GM12878 (cell line): Measurements from ENCODE around the gene INAFM1. TPM values are rescaled to one million over a fixed set of nuclear protein-coding genes. Genes with fewer than 3 reads are reported as not detected.

ENCODE experiments used
- ATAC-seq: fragments of 200-7000 bp; cut with Tn5 transposase; 3 replicates; pipeline ENCODE4 v1.9.1; 2020; ENCODE audit warnings: mild to moderate bottlenecking, moderate library complexity
- BruUV-seq: library from RNA; stranded (reverse); fragments of 400-500 nt; replicated peaks from 2 replicates; lab custom pipeline; 2021; lab: Mats Ljungman, UMichigan
- CTCF ChIA-PET: fragments of 300-600 bp; sonication (Branson Sonifier 250); formaldehyde crosslinking; extraction: SDS; loops from one replicate; lab custom pipeline; 2021; ENCODE audit warnings: inconsistent platforms; lab: Yijun Ruan, JAX
- POLR2A ChIA-PET: fragments of 350-600 bp; formaldehyde crosslinking; extraction: SDS; loops from one replicate; lab custom pipeline; 2021; ENCODE audit warnings: inconsistent platforms; lab: Charles Lee
- RAD21 ChIA-PET: fragments of 300-600 bp; sonication (Branson Sonifier 250); formaldehyde crosslinking; loops from one replicate; lab custom pipeline; 2023; ENCODE audit warnings: antibody characterized with exemption; ENCODE audit not compliant: unreplicated experiment; lab: Charles Lee
- SMC1A ChIA-PET: fragments of 300-600 bp; sonication (Branson Sonifier 250); formaldehyde crosslinking; loops from one replicate; lab custom pipeline; 2023; ENCODE audit not compliant: unreplicated experiment, uncharacterized antibody; lab: Charles Lee
- DNase-seq: peaks from one replicate; pipeline ENCODE4 v3.0.0-alpha.2; 2011; ENCODE audit warnings: low read depth, low spot score
- FAIRE-seq: peaks from 3 replicates; lab custom pipeline; 2011; peaks lifted over from hg19 to GRCh38; lab: Jason Lieb, UNC
- H2AFZ ChIP-seq: 2 replicates; pipeline ENCODE4 v1.6.0; 2011; ENCODE audit warnings: low read depth, low read length, control low read depth; ENCODE audit not compliant: control insufficient read depth
- H3K27ac ChIP-seq: 2 replicates; pipeline ENCODE4 v1.5.1; 2011; ENCODE audit warnings: control low read depth; ENCODE audit not compliant: control insufficient read depth, insufficient read depth
- H3K27me3 ChIP-seq, 2 experiments: replicated peaks in 1 of 2; 2 replicates each; pipeline versions ENCODE4 v1.6.0 to v1.6.1; 2011; ENCODE audit warnings: low read length in 1 of 2; ENCODE audit not compliant: control insufficient read depth in 2 of 2, insufficient read depth in 2 of 2
- H3K36me3 ChIP-seq, 2 experiments: 2 replicates each; pipeline ENCODE4 v1.5.1; 2011; ENCODE audit warnings: low read length in 1 of 2; ENCODE audit not compliant: control insufficient read depth in 2 of 2, insufficient read depth in 2 of 2
- H3K4me1 ChIP-seq: 2 replicates; pipeline ENCODE4 v1.6.1; 2011; ENCODE audit warnings: mild to moderate bottlenecking, low read length, moderate library complexity, mixed read lengths; ENCODE audit not compliant: control insufficient read depth, insufficient read depth
- H3K4me2 ChIP-seq: 2 replicates; pipeline ENCODE4 v1.6.0; 2011; ENCODE audit warnings: control low read depth; ENCODE audit not compliant: control insufficient read depth, insufficient read depth
- H3K4me3 ChIP-seq: fragments of 200-600 bp; sonication (generic); 2 replicates; pipeline ENCODE4 v1.5.1; 2016
- H3K79me2 ChIP-seq: 2 replicates; pipeline ENCODE4 v1.6.0; 2011; ENCODE audit warnings: low read length; ENCODE audit not compliant: control insufficient read depth, insufficient read depth
- H3K9ac ChIP-seq: 2 replicates; pipeline ENCODE4 v1.8.0; 2011; ENCODE audit warnings: low read length, control low read depth, mixed read lengths; ENCODE audit not compliant: control insufficient read depth, insufficient read depth
- H3K9me3 ChIP-seq: replicated peaks from 3 replicates; pipeline ENCODE4 v1.5.1; 2011; ENCODE audit warnings: mild to moderate bottlenecking, low read length; ENCODE audit not compliant: control insufficient read depth, insufficient read depth
- H4K20me1 ChIP-seq: 2 replicates; pipeline ENCODE4 v1.6.0; 2011; ENCODE audit not compliant: control insufficient read depth, insufficient read depth
- HDGF ChIP-seq: fragments of 450-650 bp; IDR thresholded peaks from 2 replicates; pipeline ENCODE4 v1.6.1; 2016; ENCODE audit warnings: antibody characterized with exemption
- ZNF622 ChIP-seq: fragments of 450-650 bp; IDR thresholded peaks from 2 replicates; pipeline ENCODE4 v1.6.1; 2017; ENCODE audit warnings: mild to moderate bottlenecking, inconsistent platforms
- WGBS: methylation state at CpG from one replicate; pipeline ENCODE4 v1.1.6; 2016; ENCODE audit warnings: low lambda C conversion rate; ENCODE audit not compliant: insufficient replicate concordance, insufficient coverage; ENCODE audit errors: missing lambda C conversion rate; 5-methylcytosine and 5-hydroxymethylcytosine counted together
- in situ Hi-C: fragments of 300-500 bp; cut with MboI; formaldehyde crosslinking; loops from 9 replicates; pipeline ENCODE4 v1.14.3; 2018; ENCODE audit warnings: mixed read lengths
- intact Hi-C: fragments of 100-400 bp; cut with micrococcal nuclease; formaldehyde crosslinking; loops from one replicate; pipeline ENCODE4 v1.14.2; 2022; ENCODE audit not compliant: unreplicated experiment
- polyA plus RNA-seq, 11 experiments: library from polyadenylated mRNA; depleted of rRNA in 4 of 11; unstranded in 6 of 11; stranded (reverse) in 5 of 11; fragments of >200 nt; fragmentation: Nextera tagmentation in 4 of 11; fragmentation: Illumina TruSeq in 1 of 11; extraction: Ambion mirVana in 4 of 11; extraction: Trizol in 1 of 11; gene quantifications; 1 replicate in 1 of 11; 2 replicates in 10 of 11; pipeline versions ENCODE4 v1.2.1 to v1.2.3, GENCODE V29; 2011 to 2016; ENCODE audit warnings: inconsistent platforms in 2 of 11, missing spikeins in 2 of 11, low read depth in 1 of 11
- total RNA-seq, 4 experiments: library from RNA; depleted of rRNA in 3 of 4; stranded (reverse); fragments of >200 nt in 3 of 4; fragmentation: Illumina TruSeq in 1 of 4; extraction: Trizol in 1 of 4; gene quantifications; 2 replicates each; pipeline versions ENCODE4 v1.2.1 to v1.2.3, GENCODE V29; 2013 to 2021
- TF ChIP-seq, protein P1 (sequence below): IDR thresholded peaks from 2 replicates; pipeline ENCODE4 v1.6.1; 2011; ENCODE audit warnings: borderline replicate concordance, low read depth, mild to moderate bottlenecking, moderate library complexity, low read length; ENCODE audit not compliant: insufficient read depth, poor library complexity, severe bottlenecking
- TF ChIP-seq, protein P2 (sequence below): IDR thresholded peaks from 2 replicates; pipeline ENCODE4 v1.6.1; 2011; ENCODE audit warnings: mild to moderate bottlenecking, low read depth, low read length, moderate library complexity; ENCODE audit not compliant: insufficient replicate concordance

INAFM1 gene
- total and polyA plus RNA-seq, 10 of the 15 experiments (the other 5 are each of a cell fraction or from before 2014, with no cell fraction given) = 0.57 to 6.8 (median 1.1) TPM; not detected in 1

DNA sequence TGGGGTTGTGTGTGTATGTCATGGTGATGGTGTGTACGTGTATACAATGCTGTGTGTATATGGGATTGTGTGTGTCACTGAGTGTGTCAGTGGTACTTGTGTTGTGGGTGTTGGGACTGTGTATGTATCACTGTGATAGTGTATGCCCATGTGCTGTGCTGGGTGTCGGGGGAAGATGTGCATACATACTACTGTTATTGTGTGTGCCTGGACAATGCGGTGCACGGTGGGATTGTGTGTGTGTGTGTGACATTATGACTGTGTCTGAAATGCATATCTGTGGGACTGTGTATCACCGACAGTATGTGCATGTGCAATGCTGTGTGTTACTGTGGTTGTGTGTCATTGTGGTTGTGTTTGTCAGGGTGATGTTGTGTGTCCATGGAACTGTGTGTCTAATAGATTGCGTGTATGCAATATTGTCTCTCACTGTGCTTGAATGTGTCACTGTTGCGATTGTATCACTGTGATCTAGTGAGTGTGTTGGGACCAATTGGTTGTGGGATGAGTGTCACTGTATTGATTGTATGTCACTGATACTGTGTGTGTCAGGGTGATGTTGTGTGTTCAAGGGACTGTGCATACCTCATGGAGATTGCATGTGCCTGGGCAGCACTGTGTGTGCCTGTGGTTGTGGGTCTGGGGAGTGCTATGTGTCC, 32.6 kb upstream of the INAFM1 start:
- Histone ChIP-seq H3K4me3 (no peak overlapping the region), H3K79me2 (no peaks in the 10 kb centered on the region), H3K9ac (no peak overlapping the region), H3K27ac (no peak overlapping the region), H4K20me1 (no peaks in the 10 kb centered on the region), H2AFZ (no peak overlapping the region), H3K9me3 (no peaks in the 10 kb centered on the region; the same call in 2 of the 3 replicates), H3K4me2 (peak overlapping the region; percentile 79; the same call in 1 of the 2 replicates), H3K27me3 (peaks cover 1 to 4% of the 10 kb centered on the region in 2 experiments), H3K36me3 (no peaks in the 10 kb centered on the region), H3K4me1 (peaks cover 29% of the 10 kb centered on the region)
- ChIA-PET POLR2A (interaction anchor here (1.3 to 4.3 kb wide), 2 partner anchors 9 to 14 kb away, joined by 7 to 26 read pairs; partner anchors contain the start of gene CCDC9), SMC1A (no interaction called here), CTCF (interaction anchor here (0.8 to 6.6 kb wide), 2 partner anchors 16 to 28 kb away, joined by 3 to 473 read pairs; no protein-coding TSS in a partner anchor), RAD21 (interaction anchor here (1.0 to 2.6 kb wide), 3 partner anchors 30 to 111 kb away, joined by 3 to 26 read pairs (median 9); partner anchors contain the start of gene SAE1)
- WGBS = 90% methylated on average over 7 of the region's 7 CpGs
- BruUV-seq = no TSS peak
- FAIRE-seq (peak; percentile 69), DNase-seq (no peak), ATAC-seq (no peak)
- TF ChIP-seq ZNF622 (no peak), HDGF (0 out of 2 replicates have a peak, but pooled peaks have one; percentile 31)
- TF ChIP-seq, protein P1, sequence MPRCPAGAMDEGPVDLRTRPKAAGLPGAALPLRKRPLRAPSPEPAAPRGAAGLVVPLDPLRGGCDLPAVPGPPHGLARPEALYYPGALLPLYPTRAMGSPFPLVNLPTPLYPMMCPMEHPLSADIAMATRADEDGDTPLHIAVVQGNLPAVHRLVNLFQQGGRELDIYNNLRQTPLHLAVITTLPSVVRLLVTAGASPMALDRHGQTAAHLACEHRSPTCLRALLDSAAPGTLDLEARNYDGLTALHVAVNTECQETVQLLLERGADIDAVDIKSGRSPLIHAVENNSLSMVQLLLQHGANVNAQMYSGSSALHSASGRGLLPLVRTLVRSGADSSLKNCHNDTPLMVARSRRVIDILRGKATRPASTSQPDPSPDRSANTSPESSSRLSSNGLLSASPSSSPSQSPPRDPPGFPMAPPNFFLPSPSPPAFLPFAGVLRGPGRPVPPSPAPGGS = peak; percentile 78
- TF ChIP-seq, protein P2, sequence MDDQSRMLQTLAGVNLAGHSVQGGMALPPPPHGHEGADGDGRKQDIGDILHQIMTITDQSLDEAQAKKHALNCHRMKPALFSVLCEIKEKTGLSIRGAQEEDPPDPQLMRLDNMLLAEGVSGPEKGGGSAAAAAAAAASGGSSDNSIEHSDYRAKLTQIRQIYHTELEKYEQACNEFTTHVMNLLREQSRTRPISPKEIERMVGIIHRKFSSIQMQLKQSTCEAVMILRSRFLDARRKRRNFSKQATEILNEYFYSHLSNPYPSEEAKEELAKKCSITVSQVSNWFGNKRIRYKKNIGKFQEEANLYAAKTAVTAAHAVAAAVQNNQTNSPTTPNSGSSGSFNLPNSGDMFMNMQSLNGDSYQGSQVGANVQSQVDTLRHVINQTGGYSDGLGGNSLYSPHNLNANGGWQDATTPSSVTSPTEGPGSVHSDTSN = peak; percentile 18
- in situ Hi-C loops (no loop called here), intact Hi-C loops (loop anchor here (1.0 to 10.0 kb wide), 2 partner anchors 11 to 207 kb away; partner anchors contain the start of gene BBC3)
